NCI-H1436 treated with DMSO at 0.1 percent for 48 hours (cell line): ENCODE data around the gene PPIP5K1.

Source experiments
- DNase-seq: peaks from one replicate; lab custom pipeline; 2025; lab: John Stamatoyannopoulos, UW

PPIP5K1 gene

DNA sequence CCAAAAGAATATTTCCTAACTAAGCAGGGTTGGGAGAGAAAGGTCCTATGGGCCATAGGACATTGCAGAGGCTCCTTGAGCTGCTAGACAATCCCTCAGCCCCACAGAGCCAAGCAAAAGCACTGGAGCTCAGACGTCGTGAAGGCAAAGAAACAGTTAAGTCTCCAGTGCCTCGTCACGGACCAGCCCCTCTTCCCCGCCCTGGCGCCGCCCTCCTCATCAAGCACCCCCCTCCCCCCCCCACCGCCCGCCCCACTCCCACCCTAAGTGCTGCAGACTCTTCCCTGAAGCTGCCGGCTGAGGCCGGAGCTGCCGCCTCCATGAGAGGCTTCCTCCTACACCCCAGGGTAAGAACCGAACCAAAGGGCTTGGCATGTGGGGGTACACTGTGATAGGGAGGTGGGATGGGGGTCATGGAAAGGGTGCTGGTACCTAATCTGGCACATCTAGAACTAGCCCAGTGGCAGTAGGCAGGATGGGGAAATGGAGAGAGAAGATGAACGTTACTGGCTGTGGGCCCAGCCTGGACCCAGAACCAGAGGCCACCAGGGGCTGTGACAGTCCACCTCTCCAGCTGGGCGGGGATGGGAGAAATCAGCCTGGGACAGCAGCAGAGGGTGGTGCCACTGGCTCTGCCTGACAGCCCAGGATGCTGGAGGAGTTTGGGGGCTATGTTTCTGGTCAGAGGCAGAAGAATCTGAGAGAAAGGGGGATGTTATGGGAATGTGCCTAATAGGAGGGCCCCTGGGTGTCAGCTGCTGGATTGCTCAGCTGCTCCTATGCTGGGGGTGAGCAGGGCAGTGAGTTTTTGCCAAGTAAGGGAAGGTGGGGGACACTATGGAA lies 72.4 kb downstream of the PPIP5K1 start, which contains the start of gene MAP1A:
TSS of gene MAP1A (plus strand) at position 255 of the 843 bp plus-strand sequence. CDS start 3,866 bp downstream, outside the sequence.
- peak; percentile 27 for DNase-seq

DNA sequence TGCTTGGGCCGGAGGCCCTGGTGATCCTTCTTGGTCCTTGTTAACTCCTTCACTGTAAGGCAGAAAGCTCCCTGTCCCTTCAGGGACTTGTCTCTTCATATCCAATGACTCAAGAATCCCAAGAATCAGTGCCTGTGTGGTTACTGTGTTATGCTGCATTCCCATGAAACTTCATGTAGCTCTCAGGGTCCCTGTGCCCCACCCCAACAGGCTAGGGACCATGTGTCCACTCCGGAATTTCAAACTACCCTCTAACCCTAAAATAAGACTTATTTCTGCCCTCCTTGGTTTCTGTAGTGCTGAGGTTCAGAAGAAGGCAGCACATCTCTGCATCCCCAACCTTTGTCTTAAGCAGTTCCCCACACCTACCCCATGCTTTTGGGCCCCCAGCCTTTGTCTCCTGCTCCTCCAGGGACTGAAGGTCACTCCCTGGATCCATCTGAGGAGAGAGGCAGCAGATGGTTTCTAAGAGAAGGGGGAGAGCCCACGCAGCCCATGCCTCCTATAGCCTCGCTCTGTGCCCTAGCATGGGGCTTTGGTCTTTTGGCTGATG lies 73.1 kb downstream of the PPIP5K1 start:
- DNase-seq, result no peak

DNA sequence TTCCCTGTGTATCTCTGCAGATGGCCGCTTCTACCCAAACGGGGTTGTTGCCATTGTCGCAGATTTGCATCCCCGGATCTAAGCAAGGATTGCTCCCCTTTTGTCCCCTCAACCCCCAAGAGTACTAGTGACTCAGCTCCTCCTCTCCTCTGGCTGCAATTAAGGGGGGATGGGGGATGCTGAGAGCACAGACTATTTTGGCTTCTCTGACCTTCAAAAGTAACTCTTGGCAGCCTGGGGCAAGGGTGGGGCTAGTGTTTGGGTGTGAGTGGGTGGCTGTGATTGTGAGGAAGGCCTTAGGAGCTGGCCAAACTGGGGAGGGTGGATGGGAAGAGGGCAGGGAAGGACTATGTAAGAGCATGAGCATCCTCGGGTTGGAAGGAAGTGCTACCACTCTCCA lies 73.8 kb downstream of the PPIP5K1 start:
- DNase-seq, result no peak

DNA sequence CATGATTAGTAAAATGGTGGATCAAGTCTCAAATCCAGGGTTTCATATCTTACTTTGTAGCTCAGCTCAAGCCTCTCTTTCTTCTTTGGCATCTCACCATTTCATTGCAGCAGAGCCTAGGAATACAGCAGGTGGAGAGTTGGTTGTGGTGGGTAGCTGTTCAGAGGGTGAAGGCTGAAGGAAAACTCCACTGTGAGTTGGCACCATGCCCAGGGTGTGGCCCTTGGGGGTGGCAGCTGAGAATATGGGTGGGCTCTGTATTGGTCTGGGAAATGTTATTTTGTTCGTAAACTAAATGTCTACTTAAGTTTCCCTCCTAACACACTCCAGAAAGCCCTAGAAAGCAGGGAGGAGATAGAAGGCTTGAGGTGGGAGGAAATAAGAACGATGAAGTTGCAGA lies 74.3 kb downstream of the PPIP5K1 start:
- no peak for DNase-seq

DNA sequence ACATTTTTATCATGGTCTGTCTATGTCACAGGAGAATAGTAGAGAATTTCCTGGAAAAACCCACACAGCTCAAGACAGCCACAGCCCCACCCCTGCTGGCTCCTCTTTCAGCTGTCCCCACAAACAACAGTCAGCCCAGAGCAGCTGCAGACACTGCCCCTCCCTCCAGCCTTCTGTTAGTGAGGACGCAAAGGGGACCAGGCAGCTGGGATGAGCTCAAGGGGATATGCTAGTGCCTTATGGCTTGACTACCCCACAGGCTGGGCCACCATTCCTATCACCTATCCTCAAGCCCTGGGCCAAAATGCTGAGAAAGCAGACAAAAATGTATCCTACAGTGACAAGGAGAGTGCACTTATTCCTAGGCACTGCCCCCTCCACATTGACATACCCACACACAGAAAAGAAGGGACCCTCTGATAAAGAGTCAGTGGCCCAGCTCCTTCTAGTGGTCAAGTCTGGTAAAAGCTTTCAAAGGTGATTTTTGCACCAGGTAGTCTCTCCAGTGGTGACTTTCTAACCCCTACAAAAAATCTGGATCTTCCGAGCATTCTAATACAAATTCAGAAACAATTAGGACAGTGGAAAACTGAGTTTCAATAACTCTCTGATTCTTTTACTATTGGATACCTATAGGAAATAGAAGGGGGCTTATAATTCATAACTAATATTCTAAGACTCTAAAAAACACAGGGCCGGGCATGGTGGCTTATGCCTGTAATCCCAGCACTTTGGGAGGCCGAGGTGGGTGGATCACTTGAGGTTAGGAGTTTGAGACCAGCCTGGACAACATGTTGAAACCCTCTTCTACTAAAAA lies 75.6 kb downstream of the PPIP5K1 start:
- DNase-seq, result no peak

DNA sequence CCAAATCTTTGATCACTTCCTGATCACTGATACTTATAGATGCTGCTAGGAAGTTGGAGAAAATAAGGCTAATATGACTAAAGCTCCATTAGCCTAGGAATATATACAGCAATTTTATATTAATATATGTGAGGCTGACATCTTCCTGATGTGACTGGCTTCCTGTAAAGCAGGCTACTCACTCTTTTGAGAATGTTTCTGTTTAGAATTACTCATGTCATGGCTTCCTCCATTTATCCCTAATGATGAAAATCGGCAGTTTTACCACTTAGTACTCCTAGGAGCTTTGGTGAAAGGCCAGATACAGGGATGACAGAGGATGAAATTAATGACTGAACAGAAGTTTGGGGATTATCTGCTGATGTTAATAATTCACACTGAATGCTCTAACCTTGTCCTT lies 76.5 kb downstream of the PPIP5K1 start:
- DNase-seq, result no peak

DNA sequence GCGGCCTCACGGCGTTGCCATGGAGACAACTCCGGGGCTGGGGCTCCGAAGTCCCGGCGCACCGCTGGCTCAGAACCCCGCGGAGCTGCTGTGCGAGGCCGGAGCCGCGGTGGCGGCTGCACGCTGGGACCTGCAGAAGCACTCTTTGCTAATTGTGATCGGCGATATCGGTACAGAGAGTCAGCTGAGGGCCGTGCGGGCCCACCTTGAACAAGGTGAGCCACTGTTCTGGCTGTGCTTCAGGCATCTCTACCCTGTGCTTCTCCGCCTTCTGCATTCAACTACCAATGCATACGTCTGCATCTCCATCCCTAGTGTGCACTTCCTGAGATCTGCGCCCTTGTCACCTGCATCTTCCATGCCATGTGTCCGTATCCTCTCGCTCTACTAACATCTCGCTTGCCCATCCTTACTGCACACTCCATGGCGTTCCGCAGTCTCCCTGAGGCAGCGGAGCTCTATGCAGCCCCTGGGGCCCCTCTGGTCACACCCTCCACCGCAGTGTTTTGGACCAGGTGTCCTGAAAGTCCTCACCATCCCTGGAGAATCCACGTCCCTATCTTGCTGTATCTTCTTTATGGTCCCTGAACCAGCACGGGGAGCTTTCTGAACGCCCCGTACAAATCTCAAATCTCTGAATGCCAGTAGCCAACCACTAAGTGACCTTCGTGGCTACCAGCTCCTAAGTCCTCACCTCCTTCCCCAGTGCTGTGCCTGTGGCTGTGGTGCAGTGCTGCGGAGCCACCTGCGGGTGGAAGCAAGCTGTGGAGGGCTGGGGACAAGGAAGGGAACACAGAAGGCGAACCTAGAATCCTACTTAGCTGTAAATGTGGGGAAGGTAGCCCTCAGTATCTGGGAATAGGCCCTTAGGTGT lies 78.8 kb downstream of the PPIP5K1 start:
- DNase-seq, result no peak

DNA sequence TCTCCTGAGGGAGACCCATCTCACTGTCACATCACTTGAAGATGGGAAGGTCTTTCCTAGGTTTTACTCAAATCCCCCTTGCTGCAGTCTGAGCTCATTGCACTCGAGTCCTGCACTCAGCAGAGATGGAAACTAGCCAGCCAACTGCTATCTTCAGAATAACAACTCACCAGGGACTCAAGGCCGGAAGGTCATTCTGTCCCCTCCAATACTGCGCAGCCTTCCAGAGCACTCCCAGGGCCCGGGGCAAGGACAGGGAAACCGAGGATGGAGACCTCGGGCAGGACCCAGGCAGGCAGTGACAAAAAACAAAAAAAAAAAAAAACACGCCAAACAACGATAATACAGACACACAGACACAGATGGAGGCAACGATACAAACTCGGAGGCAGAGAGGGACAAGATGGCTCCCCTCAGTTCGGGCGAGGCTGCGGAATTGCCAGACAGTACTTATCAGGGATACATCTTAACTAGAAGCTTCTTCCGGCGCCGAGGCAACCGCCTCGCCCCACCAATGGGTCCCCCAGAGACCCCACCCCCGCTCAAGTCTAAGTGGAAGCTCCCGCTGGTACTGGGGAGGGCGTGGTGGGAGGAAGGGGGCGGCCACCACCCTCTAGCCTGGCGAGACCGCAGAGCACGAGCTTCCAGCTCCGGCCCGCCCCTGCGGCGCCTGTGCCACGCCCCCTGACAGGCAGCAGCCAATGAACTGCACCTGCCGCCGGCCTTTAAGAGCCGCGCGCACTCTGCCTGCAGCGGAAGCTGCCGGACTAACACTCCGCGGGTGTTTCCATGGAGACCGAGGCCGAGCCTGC lies 79.6 kb downstream of the PPIP5K1 start:
- DNase-seq, result peak; percentile 96

DNA sequence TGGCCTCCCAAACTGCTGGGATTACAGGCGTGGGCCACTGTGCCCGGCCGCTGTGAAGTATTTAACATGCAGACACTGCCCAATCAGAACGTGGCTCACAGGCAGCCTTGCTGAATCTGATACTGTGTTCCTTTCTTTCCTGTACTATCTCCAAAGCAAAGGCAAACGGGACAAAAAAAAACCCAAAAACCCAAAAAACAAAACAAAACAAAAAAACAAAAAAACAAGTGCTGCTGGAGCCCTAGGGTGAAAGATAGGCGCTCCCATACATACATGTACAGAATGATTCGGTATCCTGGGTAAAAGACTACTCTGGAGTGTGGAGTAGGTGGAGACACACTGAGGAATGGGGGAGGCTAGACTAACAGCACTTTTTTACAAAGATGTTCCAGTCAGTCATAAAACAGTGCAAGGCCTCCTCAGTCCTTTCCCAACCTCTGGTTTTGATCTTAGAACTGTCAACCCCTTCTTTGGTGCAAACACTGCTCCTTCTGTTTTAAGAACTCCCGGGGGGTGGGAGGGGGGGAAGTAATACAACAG lies 80.3 kb downstream of the PPIP5K1 start:
- DNase-seq, result no peak

DNA sequence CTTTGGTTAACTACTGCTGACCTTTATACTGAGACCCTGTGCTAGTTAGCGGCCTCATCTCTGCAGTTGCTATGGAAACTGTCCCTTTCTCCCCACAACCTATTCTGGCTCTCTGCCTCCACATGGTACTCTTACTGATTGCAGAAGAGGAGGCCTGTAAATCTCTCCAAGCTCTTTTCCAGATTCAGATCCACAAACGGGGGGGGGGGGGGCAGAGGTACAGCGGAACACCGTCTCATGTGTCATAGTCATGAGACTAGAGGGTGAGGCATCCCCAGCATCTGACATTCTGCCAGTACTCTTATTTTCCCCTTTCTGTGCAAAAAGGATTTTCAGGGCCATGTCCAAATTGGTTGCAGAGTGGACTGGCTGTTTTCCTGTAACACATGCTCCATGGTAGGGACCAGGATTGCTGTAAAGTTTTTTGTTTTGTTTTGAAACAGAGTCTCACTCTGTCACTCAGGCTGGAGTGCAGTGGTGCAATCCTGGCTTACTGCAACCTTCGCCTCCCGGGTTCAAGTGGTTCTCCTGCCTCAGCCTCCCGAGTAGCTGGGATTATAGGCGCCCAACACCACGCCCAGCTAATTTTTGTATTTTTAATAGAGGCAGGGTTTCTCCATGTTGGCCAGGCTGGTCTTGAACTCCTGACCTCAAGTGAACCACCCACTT lies 80.9 kb downstream of the PPIP5K1 start:
- no peak for DNase-seq

DNA sequence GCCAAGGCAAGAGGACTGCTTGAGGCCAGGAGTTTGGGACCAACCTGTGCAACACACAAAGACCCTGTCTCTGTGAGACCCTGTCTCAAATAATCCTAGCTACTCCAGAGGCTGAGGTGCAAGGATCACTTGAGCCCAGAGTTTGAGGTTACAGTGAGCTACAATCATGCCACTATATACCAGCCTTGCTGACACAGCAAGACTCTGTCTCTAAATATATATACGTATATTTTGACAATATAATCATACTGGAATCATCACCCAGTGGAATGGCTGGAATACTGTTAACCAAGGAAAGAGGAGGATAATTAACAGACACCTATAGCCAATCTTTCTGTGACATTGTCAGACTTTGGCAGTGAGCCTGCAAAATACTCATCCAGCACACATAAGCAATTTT lies 81.6 kb downstream of the PPIP5K1 start:
- DNase-seq, result no peak

DNA sequence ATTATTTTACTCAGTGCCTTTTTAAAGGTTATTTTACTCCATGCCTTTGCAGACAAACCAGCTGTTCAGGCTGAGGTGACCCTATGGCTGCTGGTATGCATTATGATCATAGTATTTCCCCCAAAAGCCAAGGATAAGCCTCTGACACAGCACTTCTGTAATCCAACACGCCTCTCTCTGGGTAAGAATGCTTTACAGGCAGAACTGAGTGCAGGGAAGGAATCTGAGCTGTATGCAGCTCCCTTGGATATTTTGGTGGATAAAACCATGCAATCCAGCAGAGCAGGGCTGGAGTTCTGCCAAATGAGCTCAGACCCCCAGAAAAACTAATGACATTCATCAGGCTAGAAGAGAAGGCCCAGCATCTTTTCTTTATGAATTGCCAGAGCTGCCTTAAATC lies 84.3 kb downstream of the PPIP5K1 start:
- DNase-seq, result no peak

DNA sequence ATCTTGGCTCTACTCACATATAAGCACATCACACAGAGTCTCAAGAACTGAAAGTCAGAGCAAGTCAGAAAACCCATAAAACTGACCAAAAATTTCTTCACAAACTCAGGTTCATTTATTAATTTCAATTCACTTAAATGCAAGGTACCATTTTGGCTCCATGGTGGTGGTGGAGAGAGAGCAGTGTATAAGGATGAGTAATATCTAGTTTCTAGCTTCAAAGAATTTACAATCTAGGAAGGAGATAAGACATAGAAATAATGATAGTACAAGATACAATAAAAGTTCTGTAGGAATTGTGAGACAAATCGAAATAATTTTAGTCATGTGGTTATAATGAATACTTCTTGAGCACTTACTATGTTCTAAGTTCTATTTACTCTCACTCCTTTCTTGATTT lies 90.4 kb downstream of the PPIP5K1 start:
- no peak for DNase-seq

DNA sequence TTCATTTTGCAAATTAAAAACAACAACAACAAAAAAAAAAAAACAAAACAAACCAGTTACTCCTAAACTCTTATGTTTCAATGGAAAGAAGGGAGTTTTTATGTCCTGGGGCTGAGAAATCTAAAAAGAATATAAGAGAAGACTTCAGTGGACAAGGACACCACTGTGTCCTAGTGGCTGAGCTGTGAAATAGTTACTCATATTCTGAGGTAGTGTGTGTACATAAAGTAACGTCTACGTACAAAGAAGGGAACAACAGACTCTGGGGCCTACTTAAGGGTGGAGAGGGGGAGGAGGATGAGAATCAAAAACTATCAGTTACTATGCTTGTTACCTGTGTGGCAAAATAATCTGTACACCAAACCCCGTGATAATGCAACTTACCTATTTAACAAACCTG lies 91.0 kb downstream of the PPIP5K1 start:
- no peak for DNase-seq

DNA sequence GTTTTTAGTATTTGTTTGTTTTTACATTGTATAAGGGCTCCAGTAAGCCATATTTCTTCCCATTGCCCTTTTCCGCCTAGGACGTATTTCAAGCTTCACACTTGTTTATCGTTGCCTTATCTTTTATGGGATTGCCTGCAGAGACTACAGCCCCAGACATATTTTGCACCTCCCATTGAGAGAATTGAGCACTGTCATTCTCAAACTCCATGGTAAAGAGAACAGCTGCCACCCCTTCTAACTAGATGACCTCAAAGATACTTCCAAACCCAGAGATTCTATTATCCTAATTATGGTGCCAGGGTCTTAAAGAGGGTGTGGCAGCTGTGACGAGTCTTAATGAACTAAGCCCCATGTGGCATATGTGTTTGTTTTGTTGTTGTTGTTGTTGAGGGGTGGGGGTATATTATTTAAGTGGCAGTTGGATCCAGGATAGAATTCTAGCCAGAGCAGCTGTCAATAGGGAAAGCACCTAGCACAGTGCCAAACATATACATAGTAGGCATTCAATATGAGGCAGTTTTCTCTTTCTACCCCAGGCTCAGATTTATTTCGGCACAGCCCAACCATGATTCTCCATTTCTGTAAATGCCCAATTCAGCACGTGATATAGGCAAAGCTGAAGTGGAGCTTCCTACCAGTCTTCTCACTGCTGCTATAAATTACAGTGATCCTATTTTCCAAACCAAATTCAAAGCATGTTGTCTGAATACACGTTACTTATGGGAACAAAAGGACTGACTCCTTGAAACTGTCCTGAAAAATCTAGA lies 96.1 kb downstream of the PPIP5K1 start:
- no peak for DNase-seq

DNA sequence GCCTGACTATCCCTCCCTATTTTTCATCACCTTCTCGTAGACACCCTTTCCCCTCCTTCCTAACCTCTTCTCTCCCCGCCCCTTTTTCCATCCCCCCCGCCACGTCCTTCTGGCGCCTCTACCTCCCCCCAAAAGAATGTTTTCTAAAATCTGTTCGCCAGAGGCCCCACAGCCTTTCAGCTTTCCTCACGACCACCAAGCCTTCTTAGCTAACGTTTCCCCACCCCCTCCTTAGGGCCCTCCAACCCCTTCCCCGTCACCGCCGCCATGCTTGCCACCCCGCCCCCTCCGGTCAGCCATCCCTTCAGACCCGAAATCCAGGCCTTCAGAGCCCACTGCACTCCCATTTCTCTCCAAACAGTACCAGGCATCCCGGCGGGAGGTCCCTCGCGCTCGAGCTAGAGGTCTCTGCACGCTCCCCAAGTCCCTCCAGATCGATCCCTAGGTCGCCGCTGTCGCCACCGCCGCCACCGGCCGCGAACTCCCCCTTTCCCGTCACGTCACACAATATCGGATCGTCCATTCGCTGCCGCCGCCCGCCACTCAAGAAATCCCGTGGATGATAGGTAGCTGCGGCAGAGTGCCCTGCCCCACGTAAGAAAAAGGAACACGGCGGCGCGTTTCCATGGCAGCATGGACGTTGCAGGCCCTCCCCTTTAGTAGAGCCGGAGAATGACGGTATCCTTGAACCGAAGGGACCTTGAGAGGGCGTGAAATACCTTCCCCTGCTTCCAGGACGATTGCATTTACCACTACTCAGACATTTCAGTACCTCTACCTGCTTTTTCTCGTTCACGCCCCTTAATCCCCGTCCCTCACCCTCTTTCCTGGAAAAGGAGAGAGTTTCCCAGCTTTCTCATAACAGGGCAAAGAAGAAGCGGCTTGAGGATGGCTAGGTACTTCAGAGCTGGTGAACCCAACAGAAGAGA lies 97.1 kb downstream of the PPIP5K1 start, which contains the start of gene TP53BP1:
TSS of gene TP53BP1 (minus strand) at position 484 of the 929 bp plus-strand sequence. CDS start at position 371, 113 bp downstream.
- peak; percentile 75 for DNase-seq

DNA sequence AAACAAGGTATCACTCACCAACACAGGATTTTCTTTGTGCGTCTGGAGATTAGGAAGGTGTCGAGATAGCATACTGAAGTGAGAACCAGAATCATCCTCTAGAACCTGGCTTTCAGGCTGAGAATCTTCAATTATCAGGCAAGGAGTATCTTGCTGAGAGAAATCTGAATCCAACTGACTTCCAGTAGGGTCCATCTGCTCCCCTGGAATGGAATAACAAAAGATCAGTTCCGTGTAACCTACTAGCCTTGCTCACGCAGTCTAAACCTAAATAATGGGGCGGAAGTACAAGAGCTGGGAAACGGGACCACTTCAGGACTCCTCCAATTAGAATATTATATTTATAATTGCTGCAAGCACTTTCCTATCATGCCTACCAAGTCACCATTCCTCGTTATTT lies 97.7 kb downstream of the PPIP5K1 start:
- DNase-seq, result no peak

DNA sequence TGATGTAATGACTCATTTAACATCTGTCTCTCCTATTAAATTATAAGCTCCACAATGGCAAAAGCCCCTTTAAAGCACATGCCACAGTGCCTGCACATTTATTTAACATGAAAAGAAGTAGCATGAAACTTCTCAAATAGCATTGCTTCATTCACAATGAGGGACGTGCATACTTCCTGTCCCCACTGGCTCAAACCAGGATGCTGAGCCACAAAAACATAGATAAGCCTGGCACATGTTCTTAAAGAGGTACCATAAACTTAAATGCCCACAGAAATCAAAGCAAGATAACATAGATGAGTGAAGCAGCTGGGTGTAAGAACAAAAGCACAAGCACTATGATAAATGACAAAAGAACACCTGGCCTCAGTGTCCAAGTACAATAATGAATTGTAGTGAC lies 100.8 kb downstream of the PPIP5K1 start:
- DNase-seq, result no peak
